ENCODE results near the gene SKAP1.

Gene SKAP1

GRCh38 chr17:48134912-48135480, 295.0 kb downstream of the SKAP1 start:
- TF ChIP-seq POLR2AphosphoS5 (IDR thresholded peaks at IDR 0.05; ENCODE audit: low read depth, low read length), result no peak
- no peak for TF ChIP-seq TAF1 (IDR thresholded peaks at IDR 0.05; ENCODE audit: borderline replicate concordance, low read depth, low read length)
- no peak for TF ChIP-seq POLR2A (IDR thresholded peaks at IDR 0.05; ENCODE audit: low read depth, low read length)
- no peak for FAIRE-seq
- DNase-seq (ENCODE audit: insufficient read length), result no peak

GRCh38 chr17:48132385-48132784, 297.6 kb downstream of the SKAP1 start:
- no peak for FAIRE-seq
- DNase-seq (ENCODE audit: insufficient read length), result no peak
- no peak for TF ChIP-seq POLR2A (IDR thresholded peaks at IDR 0.05; ENCODE audit: low read depth, low read length)
- no peak for TF ChIP-seq TAF1 (IDR thresholded peaks at IDR 0.05; ENCODE audit: borderline replicate concordance, low read depth, low read length)
- TF ChIP-seq POLR2AphosphoS5 (IDR thresholded peaks at IDR 0.05; ENCODE audit: low read depth, low read length), result no peak

- FAIRE-seq, result peak; percentile 86
- peak; percentile 35 for DNase-seq (ENCODE audit: insufficient read length)
- TF ChIP-seq POLR2AphosphoS5 (IDR thresholded peaks at IDR 0.05; ENCODE audit: low read depth, low read length), result no peak
- no peak for TF ChIP-seq POLR2A (IDR thresholded peaks at IDR 0.05; ENCODE audit: low read depth, low read length)
- TF ChIP-seq TAF1 (IDR thresholded peaks at IDR 0.05; ENCODE audit: borderline replicate concordance, low read depth, low read length), result no peak
These were observed 298.7 kb downstream of the SKAP1 start for GRCh38 chr17:48131216-48131824.

- no peak for FAIRE-seq
- DNase-seq (ENCODE audit: insufficient read length), result no peak
- TF ChIP-seq POLR2A (IDR thresholded peaks at IDR 0.05; ENCODE audit: low read depth, low read length) (no peak), POLR2AphosphoS5 (IDR thresholded peaks at IDR 0.05; ENCODE audit: low read depth, low read length) (no peak), TAF1 (IDR thresholded peaks at IDR 0.05; ENCODE audit: borderline replicate concordance, low read depth, low read length) (no peak)
These were observed 300.0 kb downstream of the SKAP1 start for GRCh38 chr17:48129981-48130380.

- no peak for FAIRE-seq
- TF ChIP-seq POLR2A (IDR thresholded peaks at IDR 0.05; ENCODE audit: low read depth, low read length) (no peak), TAF1 (IDR thresholded peaks at IDR 0.05; ENCODE audit: borderline replicate concordance, low read depth, low read length) (no peak), POLR2AphosphoS5 (IDR thresholded peaks at IDR 0.05; ENCODE audit: low read depth, low read length) (no peak)
- no peak for DNase-seq (ENCODE audit: insufficient read length)
These were observed 301.6 kb downstream of the SKAP1 start for GRCh38 chr17:48128400-48128799.

- DNase-seq (ENCODE audit: insufficient read length), result no peak
- TF ChIP-seq POLR2A (IDR thresholded peaks at IDR 0.05; ENCODE audit: low read depth, low read length) (no peak; the same call in 1 of the 2 replicates), TAF1 (IDR thresholded peaks at IDR 0.05; ENCODE audit: borderline replicate concordance, low read depth, low read length) (no peak), POLR2AphosphoS5 (IDR thresholded peaks at IDR 0.05; ENCODE audit: low read depth, low read length) (no peak; the same call in none of the 2 replicates)
- FAIRE-seq, result no peak
These were observed 302.5 kb downstream of the SKAP1 start for GRCh38 chr17:48127371-48128051.

GRCh38 chr17:48126532-48126850, 303.5 kb downstream of the SKAP1 start:
- no peak for FAIRE-seq
- no peak for DNase-seq (ENCODE audit: insufficient read length)
- TF ChIP-seq POLR2A (IDR thresholded peaks at IDR 0.05; ENCODE audit: low read depth, low read length) (no peak), TAF1 (IDR thresholded peaks at IDR 0.05; ENCODE audit: borderline replicate concordance, low read depth, low read length) (no peak), POLR2AphosphoS5 (IDR thresholded peaks at IDR 0.05; ENCODE audit: low read depth, low read length) (no peak; the same call in 1 of the 2 replicates)

- FAIRE-seq (no peak), DNase-seq (ENCODE audit: insufficient read length) (no peak)
- peak; percentile 25; the same call in 1 of the 2 replicates for TF ChIP-seq POLR2A (IDR thresholded peaks at IDR 0.05; ENCODE audit: low read depth, low read length)
- TF ChIP-seq POLR2AphosphoS5 (IDR thresholded peaks at IDR 0.05; ENCODE audit: low read depth, low read length), result no peak; the same call in 1 of the 2 replicates
These were observed 304.0 kb downstream of the SKAP1 start for GRCh38 chr17:48125829-48126531.

- FAIRE-seq, result no peak
- no peak for TF ChIP-seq TAF1 (IDR thresholded peaks at IDR 0.05; ENCODE audit: borderline replicate concordance, low read depth, low read length)
- TF ChIP-seq POLR2AphosphoS5 (IDR thresholded peaks at IDR 0.05; ENCODE audit: low read depth, low read length), result no peak; the same call in none of the 2 replicates
- no peak; the same call in 1 of the 2 replicates for TF ChIP-seq POLR2A (IDR thresholded peaks at IDR 0.05; ENCODE audit: low read depth, low read length)
- no peak for DNase-seq (ENCODE audit: insufficient read length)
These were observed 306.1 kb downstream of the SKAP1 start for GRCh38 chr17:48123776-48124388.

GRCh38 chr17:48123111-48123510, 306.9 kb downstream of the SKAP1 start:
- DNase-seq (ENCODE audit: insufficient read length), result no peak
- no peak for FAIRE-seq
- TF ChIP-seq TAF1 (IDR thresholded peaks at IDR 0.05; ENCODE audit: borderline replicate concordance, low read depth, low read length) (no peak), POLR2AphosphoS5 (IDR thresholded peaks at IDR 0.05; ENCODE audit: low read depth, low read length) (no peak; the same call in none of the 2 replicates)

- DNase-seq (ENCODE audit: insufficient read length) (no peak), FAIRE-seq (no peak)
- no peak for TF ChIP-seq TAF1 (IDR thresholded peaks at IDR 0.05; ENCODE audit: borderline replicate concordance, low read depth, low read length)
- no peak for TF ChIP-seq POLR2A (IDR thresholded peaks at IDR 0.05; ENCODE audit: low read depth, low read length)
- TF ChIP-seq POLR2AphosphoS5 (IDR thresholded peaks at IDR 0.05; ENCODE audit: low read depth, low read length), result no peak
These were observed 307.4 kb downstream of the SKAP1 start for GRCh38 chr17:48122665-48123045.

Measured in GM12892 (cell line).